Panc1 (cell line): Measurements from ENCODE around the gene CLTB. TPM values are rescaled to one million over a fixed set of nuclear protein-coding genes. Genes with fewer than 3 reads are reported as not detected.

Experiments used
- ATAC-seq: fragments of 200-7000 bp; cut with Tn5 transposase; 2 replicates; pipeline ENCODE4 v1.9.1; 2020; ENCODE audit warnings: mild to moderate bottlenecking, moderate library complexity
- BruUV-seq: library from RNA; stranded (reverse); fragments of 400-500 nt; replicated peaks from 2 replicates; lab custom pipeline; 2021; lab: Mats Ljungman, UMichigan
- CTCF ChIA-PET: fragments of 300-600 bp; sonication (Branson Sonifier 250); formaldehyde crosslinking; loops from one replicate; lab custom pipeline; 2022; ENCODE audit warnings: antibody characterized with exemption; lab: Charles Lee
- POLR2A ChIA-PET: fragments of 300-600 bp; sonication (Branson Sonifier 250); formaldehyde crosslinking; loops from one replicate; lab custom pipeline; 2022; ENCODE audit warnings: antibody characterized with exemption; lab: Charles Lee
- DNase-seq: peaks from one replicate; pipeline ENCODE4 v3.0.0-alpha.2; 2010; ENCODE audit warnings: low read depth, low spot score
- H3K27ac ChIP-seq: 2 replicates; pipeline ENCODE4 v1.5.1; 2011; ENCODE audit warnings: mild to moderate bottlenecking, low read length, inconsistent platforms
- H3K27me3 ChIP-seq: fragments of 200-500 bp; sonication (Bioruptor generic); 2 replicates; pipeline ENCODE4 v1.6.0; 2014; ENCODE audit warnings: low read length, inconsistent platforms; ENCODE audit not compliant: control insufficient read depth, insufficient read depth
- H3K36me3 ChIP-seq: fragments of 200-500 bp; sonication (Bioruptor generic); 2 replicates; pipeline ENCODE4 v1.5.1; 2014; ENCODE audit warnings: inconsistent platforms, mild to moderate bottlenecking, low read length, moderate library complexity; ENCODE audit not compliant: control insufficient read depth, insufficient read depth
- H3K4me1 ChIP-seq: 2 replicates; pipeline ENCODE4 v1.5.1; 2011; ENCODE audit warnings: inconsistent platforms, mild to moderate bottlenecking, low read length, moderate library complexity; ENCODE audit not compliant: control insufficient read depth, insufficient read depth
- H3K4me3 ChIP-seq, 2 experiments: 2 replicates each; pipeline ENCODE4 v1.5.1; 2011 to 2012; ENCODE audit warnings: low read depth in 2 of 2, low read length in 2 of 2, mild to moderate bottlenecking in 2 of 2, inconsistent platforms in 1 of 2, moderate library complexity in 1 of 2
- H3K9me3 ChIP-seq: fragments of 200-500 bp; sonication (Bioruptor generic); 2 replicates; pipeline ENCODE4 v1.5.1; 2014; ENCODE audit warnings: low read depth, mild to moderate bottlenecking, inconsistent platforms, low read length, moderate library complexity; ENCODE audit not compliant: control insufficient read depth, insufficient read depth
- CTCF ChIP-seq: fragments of 450-650 bp; IDR thresholded peaks from 2 replicates; pipeline ENCODE4 v1.5.1; 2017; ENCODE audit warnings: mild to moderate bottlenecking
- POLR2AphosphoS5 ChIP-seq: IDR thresholded peaks from 2 replicates; pipeline ENCODE4 v1.6.1; 2012; ENCODE audit warnings: mild to moderate bottlenecking, low read depth, low read length, moderate library complexity
- SIN3A ChIP-seq: IDR thresholded peaks from 2 replicates; pipeline ENCODE4 v1.6.1; 2012; ENCODE audit warnings: low read depth, mild to moderate bottlenecking, low read length, moderate library complexity, borderline replicate concordance; ENCODE audit not compliant: insufficient read depth
- TCF7L2 ChIP-seq: IDR thresholded peaks from 2 replicates; pipeline ENCODE4 v1.6.1; 2011; ENCODE audit warnings: mild to moderate bottlenecking, low read depth, low read length, inconsistent platforms
- in situ Hi-C: cut with HindIII; loops from 2 replicates; pipeline ENCODE4 v1.10.0; 2016; ENCODE audit warnings: low sequenced_read_pairs, low pct_unique_long_range_greater_than_20kb
- intact Hi-C: fragments of 100-400 bp; cut with micrococcal nuclease; formaldehyde crosslinking; loops from one replicate; pipeline ENCODE4 v1.10.0; 2022; ENCODE audit not compliant: unreplicated experiment
- total RNA-seq: library from RNA; stranded (reverse); gene quantifications from one replicate; pipeline ENCODE4 v1.2.1, GENCODE V29; 2021; ENCODE audit not compliant: unreplicated experiment
- TF ChIP-seq, protein P1 (sequence below), 2 experiments: IDR thresholded peaks; 2 replicates each; pipeline ENCODE4 v1.6.1; 2011 to 2012; ENCODE audit warnings: low read depth in 2 of 2, control low read depth in 1 of 2, low read length in 1 of 2, mild to moderate bottlenecking in 1 of 2, moderate library complexity in 1 of 2; ENCODE audit not compliant: insufficient read depth in 1 of 2

CLTB gene
- total RNA-seq, 1 experiment from 2014 or later, result 124 TPM

- no peaks in the 10 kb centered on the region for H3K27me3 ChIP-seq
- intact Hi-C loops, result no loop called here
- no peak for DNase-seq
- in situ Hi-C loops, result no loop called here
- peak overlapping the region; percentile 98 for H3K27ac ChIP-seq
- no TSS peak for BruUV-seq
- CTCF ChIA-PET, result interaction anchor here (0.6 to 1.4 kb wide), 4 partner anchors 10 to 90 kb away, joined by 3 to 9 read pairs (median 4); partner anchors contain the start of genes CLTB and RNF44
- H3K9me3 ChIP-seq, result no peaks in the 10 kb centered on the region
- TF ChIP-seq POLR2AphosphoS5, result no peak
- TF ChIP-seq, protein P1, sequence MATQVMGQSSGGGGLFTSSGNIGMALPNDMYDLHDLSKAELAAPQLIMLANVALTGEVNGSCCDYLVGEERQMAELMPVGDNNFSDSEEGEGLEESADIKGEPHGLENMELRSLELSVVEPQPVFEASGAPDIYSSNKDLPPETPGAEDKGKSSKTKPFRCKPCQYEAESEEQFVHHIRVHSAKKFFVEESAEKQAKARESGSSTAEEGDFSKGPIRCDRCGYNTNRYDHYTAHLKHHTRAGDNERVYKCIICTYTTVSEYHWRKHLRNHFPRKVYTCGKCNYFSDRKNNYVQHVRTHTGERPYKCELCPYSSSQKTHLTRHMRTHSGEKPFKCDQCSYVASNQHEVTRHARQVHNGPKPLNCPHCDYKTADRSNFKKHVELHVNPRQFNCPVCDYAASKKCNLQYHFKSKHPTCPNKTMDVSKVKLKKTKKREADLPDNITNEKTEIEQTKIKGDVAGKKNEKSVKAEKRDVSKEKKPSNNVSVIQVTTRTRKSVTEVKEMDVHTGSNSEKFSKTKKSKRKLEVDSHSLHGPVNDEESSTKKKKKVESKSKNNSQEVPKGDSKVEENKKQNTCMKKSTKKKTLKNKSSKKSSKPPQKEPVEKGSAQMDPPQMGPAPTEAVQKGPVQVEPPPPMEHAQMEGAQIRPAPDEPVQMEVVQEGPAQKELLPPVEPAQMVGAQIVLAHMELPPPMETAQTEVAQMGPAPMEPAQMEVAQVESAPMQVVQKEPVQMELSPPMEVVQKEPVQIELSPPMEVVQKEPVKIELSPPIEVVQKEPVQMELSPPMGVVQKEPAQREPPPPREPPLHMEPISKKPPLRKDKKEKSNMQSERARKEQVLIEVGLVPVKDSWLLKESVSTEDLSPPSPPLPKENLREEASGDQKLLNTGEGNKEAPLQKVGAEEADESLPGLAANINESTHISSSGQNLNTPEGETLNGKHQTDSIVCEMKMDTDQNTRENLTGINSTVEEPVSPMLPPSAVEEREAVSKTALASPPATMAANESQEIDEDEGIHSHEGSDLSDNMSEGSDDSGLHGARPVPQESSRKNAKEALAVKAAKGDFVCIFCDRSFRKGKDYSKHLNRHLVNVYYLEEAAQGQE (IDR thresholded peaks at IDR 0.05; ENCODE audit: insufficient read depth in 1 of 2, low read depth in 2 of 2, low read length in 1 of 2), result no peak
- no peak for TF ChIP-seq CTCF
- POLR2A ChIA-PET, result interaction anchor here (0.5 to 0.6 kb wide), 4 partner anchors 10 to 1046 kb away, joined by 3 to 7 read pairs (median 3); no protein-coding TSS in a partner anchor
- peaks cover 7% of the 10 kb centered on the region; the same call in 1 of the 2 replicates for H3K36me3 ChIP-seq
- H3K4me1 ChIP-seq, result peaks cover 12% of the 10 kb centered on the region
- peak overlapping the region; percentile 93 to 100 for H3K4me3 ChIP-seq
- ATAC-seq, result peak; percentile 1; the same call in 1 of the 2 replicates
Observed at GRCh38 chr5:176446884-176447590, 30.7 kb upstream of the CLTB start.

- Histone ChIP-seq H3K9me3 (no peaks in the 10 kb centered on the region), H3K36me3 (peaks cover 7% of the 10 kb centered on the region; the same call in 1 of the 2 replicates), H3K4me1 (peaks cover 20% of the 10 kb centered on the region), H3K27ac (peak overlapping the region; percentile 98), H3K4me3 (no peak overlapping the region), H3K27me3 (no peaks in the 10 kb centered on the region)
- ChIA-PET POLR2A (no interaction called here), CTCF (no interaction called here)
- intact Hi-C loops (no loop called here), in situ Hi-C loops (no loop called here)
- no peak for TF ChIP-seq CTCF
- TF ChIP-seq SIN3A, result no peak
- TF ChIP-seq, protein P1 (IDR thresholded peaks at IDR 0.05; ENCODE audit: insufficient read depth in 1 of 2, low read depth in 2 of 2, low read length in 1 of 2), result no peak
- no peak for TF ChIP-seq POLR2AphosphoS5
- TF ChIP-seq TCF7L2, result no peak
- no TSS peak for BruUV-seq
- DNase-seq (no peak), ATAC-seq (no peak)
Observed at GRCh38 chr5:176446028-176446665, 29.8 kb upstream of the CLTB start.
